HCT116 (cell line): ENCODE measurements around the gene NFIC. TPM values are rescaled to one million over a fixed set of nuclear protein-coding genes. Genes with fewer than 3 reads are reported as not detected.

Source experiments
- ATAC-seq: fragments of 200-7000 bp; cut with Tn5 transposase; 2 replicates; pipeline ENCODE4 v1.9.1; 2020; ENCODE audit warnings: mild to moderate bottlenecking, moderate library complexity
- BruUV-seq: library from RNA; stranded (reverse); fragments of 400-500 nt; replicated peaks from 2 replicates; lab custom pipeline; 2021; lab: Mats Ljungman, UMichigan
- CTCF ChIA-PET: fragments of 300-600 bp; sonication (Branson Sonifier 250); formaldehyde crosslinking; loops from one replicate; lab custom pipeline; 2021; ENCODE audit warnings: antibody characterized with exemption; lab: Charles Lee
- POLR2A ChIA-PET: fragments of 300-600, 350-600 bp; sonication (Branson Sonifier 250); formaldehyde crosslinking; loops from one replicate; lab custom pipeline; 2021; ENCODE audit warnings: antibody characterized with exemption; lab: Charles Lee
- RAD21 ChIA-PET, 2 experiments: fragments of 300-600 bp; sonication (Branson Sonifier 250); formaldehyde crosslinking; loops; one replicate each; lab custom pipeline; 2023; ENCODE audit warnings: low total read pairs in 2 of 2; ENCODE audit not compliant: uncharacterized antibody in 2 of 2, unreplicated experiment in 2 of 2, low non-redundant PET in 1 of 2; lab: Charles Lee
- DNase-seq: peaks from one replicate; pipeline ENCODE4 v3.0.0-alpha.2; 2010; ENCODE audit warnings: low read depth, low spot score
- H2AFZ ChIP-seq: fragments of 200-600 bp; shearing (Covaris generic), sonication (generic); 2 replicates; pipeline ENCODE4 v1.6.1; 2017; ENCODE audit warnings: low read depth, mixed run types, mixed read lengths, antibody characterized with exemption, low read length; ENCODE audit not compliant: poor library complexity, severe bottlenecking
- H3K27ac ChIP-seq: 2 replicates; pipeline ENCODE4 v1.5.1; 2012; ENCODE audit warnings: low read depth, low read length
- H3K27me3 ChIP-seq: fragments of 200-600 bp; sonication (generic); 2 replicates; pipeline ENCODE4 v1.6.1; 2016; ENCODE audit warnings: mixed run types, low read length, mixed read lengths; ENCODE audit not compliant: insufficient read depth
- H3K36me3 ChIP-seq, 2 experiments: fragments of 200-500 bp in 1 of 2; fragments of 200-600 bp in 1 of 2; sonication (Bioruptor generic) in 1 of 2; sonication (generic) in 1 of 2; 2 replicates each; pipeline versions ENCODE4 v1.5.1 to v1.6.1; 2014 to 2016; ENCODE audit warnings: low read length in 2 of 2, inconsistent platforms in 1 of 2, mixed read lengths in 1 of 2, mixed run types in 1 of 2; ENCODE audit not compliant: insufficient read depth in 2 of 2, control insufficient read depth in 1 of 2
- H3K4me1 ChIP-seq, 2 experiments: fragments of 200-600 bp in 1 of 2; sonication (generic) in 1 of 2; 2 replicates each; pipeline versions ENCODE4 v1.5.1 to v1.6.1; 2012 to 2017; ENCODE audit warnings: low read length in 2 of 2, inconsistent platforms in 1 of 2, mild to moderate bottlenecking in 1 of 2, mixed read lengths in 1 of 2, mixed run types in 1 of 2, moderate library complexity in 1 of 2; ENCODE audit not compliant: insufficient read depth in 2 of 2, control insufficient read depth in 1 of 2
- H3K4me2 ChIP-seq: fragments of 200-600 bp; sonication (generic); 2 replicates; pipeline ENCODE4 v1.6.1; 2017; ENCODE audit warnings: mixed run types, low read length, mixed read lengths
- H3K4me3 ChIP-seq, 2 experiments: fragments of 200-600 bp in 1 of 2; sonication (generic) in 1 of 2; replicated peaks in 1 of 2; 2 replicates each; pipeline ENCODE4 v1.5.1; 2011 to 2016; ENCODE audit warnings: low read length in 2 of 2, control low read depth in 1 of 2, low read depth in 1 of 2, mild to moderate bottlenecking in 1 of 2, mixed read lengths in 1 of 2, mixed run types in 1 of 2
- H3K79me2 ChIP-seq: fragments of 200-600 bp; sonication (generic); 2 replicates; pipeline ENCODE4 v1.6.1; 2017; ENCODE audit warnings: mild to moderate bottlenecking, mixed run types, low read length, moderate library complexity, mixed read lengths; ENCODE audit not compliant: insufficient read depth
- H3K9ac ChIP-seq: fragments of 200-600 bp; sonication (generic); 2 replicates; pipeline ENCODE4 v1.6.1; 2016; ENCODE audit warnings: low read length, mixed read lengths
- H3K9me2 ChIP-seq: fragments of 200-600 bp; sonication (generic), shearing (Covaris generic); 2 replicates; pipeline ENCODE4 v1.6.1; 2017; ENCODE audit warnings: mixed run types, mild to moderate bottlenecking, moderate library complexity; ENCODE audit not compliant: insufficient read depth
- H3K9me3 ChIP-seq, 2 experiments: fragments of 200-500 bp in 1 of 2; fragments of 200-600 bp in 1 of 2; sonication (Bioruptor generic) in 1 of 2; sonication (generic) in 1 of 2; 2 replicates each; pipeline ENCODE4 v1.6.1; 2014 to 2017; ENCODE audit warnings: low read length in 2 of 2, mixed read lengths in 2 of 2, inconsistent platforms in 1 of 2, low read depth in 1 of 2, mild to moderate bottlenecking in 1 of 2, mixed run types in 1 of 2, moderate library complexity in 1 of 2; ENCODE audit not compliant: control insufficient read depth in 1 of 2, insufficient read depth in 1 of 2
- H4K20me1 ChIP-seq: fragments of 200-600 bp; sonication (generic), shearing (Covaris generic); 2 replicates; pipeline ENCODE4 v1.6.1; 2017; ENCODE audit warnings: mixed run types, mild to moderate bottlenecking, moderate library complexity; ENCODE audit not compliant: insufficient read depth
- CBX3 ChIP-seq: IDR thresholded peaks from 2 replicates; pipeline ENCODE4 v1.6.1; 2012; ENCODE audit warnings: low read depth
- EGR1 ChIP-seq: IDR thresholded peaks from 2 replicates; pipeline ENCODE4 v1.6.1; 2012; ENCODE audit warnings: low read depth
- ELF1 ChIP-seq: IDR thresholded peaks from 2 replicates; pipeline ENCODE4 v1.6.1; 2012; ENCODE audit warnings: low read depth, borderline replicate concordance
- EZH2 ChIP-seq: fragments of 200-600 bp; sonication (generic); IDR thresholded peaks from 2 replicates; pipeline ENCODE4 v1.6.1; 2017; ENCODE audit warnings: antibody characterized with exemption, mixed run types
- EZH2phosphoT487 ChIP-seq: fragments of 200-600 bp; IDR thresholded peaks from 2 replicates; pipeline ENCODE4 v1.6.1; 2018; ENCODE audit warnings: antibody characterized with exemption, borderline replicate concordance
- POLR2A ChIP-seq: IDR thresholded peaks from 2 replicates; pipeline ENCODE4 v1.7.0; 2011; ENCODE audit warnings: borderline replicate concordance; ENCODE audit not compliant: insufficient read depth, insufficient read length; ENCODE audit errors: extremely low read depth
- POLR2AphosphoS5 ChIP-seq: IDR thresholded peaks from 2 replicates; pipeline ENCODE4 v1.6.1; 2011; ENCODE audit warnings: mild to moderate bottlenecking, low read depth, low read length, moderate library complexity
- SIN3A ChIP-seq: IDR thresholded peaks from 2 replicates; pipeline ENCODE4 v1.6.1; 2012; ENCODE audit warnings: low read depth
- SP1 ChIP-seq: IDR thresholded peaks from 2 replicates; pipeline ENCODE4 v1.6.1; 2012; ENCODE audit warnings: low read depth
- ZNF274 ChIP-seq: fragments of 200-500 bp; sonication (Bioruptor generic); IDR thresholded peaks from 2 replicates; pipeline ENCODE4 v1.6.1; 2014; ENCODE audit warnings: mild to moderate bottlenecking, low read depth, low read length, inconsistent platforms
- intact Hi-C: fragments of 100-400 bp; cut with micrococcal nuclease; formaldehyde crosslinking; loops from 2 replicates; pipeline ENCODE4 v1.10.0; 2022
- total RNA-seq: library from RNA; stranded (reverse); gene quantifications from one replicate; pipeline ENCODE4 v1.2.1, GENCODE V29; 2021; ENCODE audit not compliant: unreplicated experiment
- TF ChIP-seq, protein P1 (sequence below): IDR thresholded peaks from 2 replicates; pipeline ENCODE4 v1.6.1; 2012
- TF ChIP-seq, protein P2 (sequence below): IDR thresholded peaks from 2 replicates; pipeline ENCODE4 v1.6.1; 2012; ENCODE audit warnings: low read depth
- TF ChIP-seq, protein P3 (sequence below): IDR thresholded peaks from 2 replicates; pipeline ENCODE4 v1.6.1; 2012

Gene NFIC
- total RNA-seq, 1 experiment from 2014 or later = 116 TPM

DNA sequence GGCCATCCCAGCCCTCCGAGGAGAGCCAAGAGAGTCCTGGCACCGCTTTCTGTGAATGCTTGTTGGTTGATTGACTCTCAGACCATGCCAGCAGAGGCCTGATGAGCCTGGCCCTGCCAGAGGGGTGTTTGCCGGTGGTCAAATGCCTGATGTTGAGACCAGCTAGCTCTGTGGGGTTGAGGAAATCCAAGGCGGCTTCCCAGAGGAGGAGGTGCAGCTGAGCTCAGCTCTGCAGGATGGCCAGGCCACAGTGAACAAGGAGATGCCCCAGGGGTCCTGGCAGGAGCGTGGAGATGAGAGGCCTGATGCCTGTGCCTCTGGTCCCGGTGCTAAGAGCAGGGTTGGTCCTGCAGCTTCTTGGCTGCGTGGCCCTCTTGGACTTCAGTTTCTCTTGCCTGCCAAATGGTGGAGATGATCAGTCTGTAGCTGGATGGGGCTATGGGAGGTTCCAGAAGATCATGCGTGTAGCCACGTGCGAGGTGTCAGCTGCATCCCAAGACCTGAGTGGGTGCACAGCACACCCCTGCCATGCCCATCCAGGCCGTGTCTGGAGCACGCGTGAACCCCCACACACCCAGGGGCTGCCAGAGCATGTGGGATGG, 16.8 kb downstream of the NFIC start:
- Histone ChIP-seq H4K20me1 (no peaks in the 10 kb centered on the region), H3K4me2 (no peak overlapping the region), H3K79me2 (peaks cover 99% of the 10 kb centered on the region), H3K4me1 (peaks cover 35 to 61% of the 10 kb centered on the region in 2 experiments), H3K36me3 (peaks cover 5 to 11% of the 10 kb centered on the region in 2 experiments; a peak in 2 of 4 replicates), H2AFZ (no peak overlapping the region), H3K27ac (no peak overlapping the region; the same call in 1 of the 2 replicates), H3K9me2 (no peaks in the 10 kb centered on the region), H3K9me3 (no peaks in the 10 kb centered on the region), H3K27me3 (no peaks in the 10 kb centered on the region), H3K4me3 (no peak overlapping the region), H3K9ac (no peak overlapping the region)
- ChIA-PET RAD21 (no interaction called here), CTCF (no interaction called here), POLR2A (no interaction called here)
- TF ChIP-seq, protein P1, sequence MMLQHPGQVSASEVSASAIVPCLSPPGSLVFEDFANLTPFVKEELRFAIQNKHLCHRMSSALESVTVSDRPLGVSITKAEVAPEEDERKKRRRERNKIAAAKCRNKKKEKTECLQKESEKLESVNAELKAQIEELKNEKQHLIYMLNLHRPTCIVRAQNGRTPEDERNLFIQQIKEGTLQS = no peak
- TF ChIP-seq POLR2AphosphoS5 = 0 out of 2 replicates have a peak, but pooled peaks have one; percentile 10
- intact Hi-C loops = no loop called here
- no peak for DNase-seq
- BruUV-seq = no TSS peak
- no peak for ATAC-seq

DNA sequence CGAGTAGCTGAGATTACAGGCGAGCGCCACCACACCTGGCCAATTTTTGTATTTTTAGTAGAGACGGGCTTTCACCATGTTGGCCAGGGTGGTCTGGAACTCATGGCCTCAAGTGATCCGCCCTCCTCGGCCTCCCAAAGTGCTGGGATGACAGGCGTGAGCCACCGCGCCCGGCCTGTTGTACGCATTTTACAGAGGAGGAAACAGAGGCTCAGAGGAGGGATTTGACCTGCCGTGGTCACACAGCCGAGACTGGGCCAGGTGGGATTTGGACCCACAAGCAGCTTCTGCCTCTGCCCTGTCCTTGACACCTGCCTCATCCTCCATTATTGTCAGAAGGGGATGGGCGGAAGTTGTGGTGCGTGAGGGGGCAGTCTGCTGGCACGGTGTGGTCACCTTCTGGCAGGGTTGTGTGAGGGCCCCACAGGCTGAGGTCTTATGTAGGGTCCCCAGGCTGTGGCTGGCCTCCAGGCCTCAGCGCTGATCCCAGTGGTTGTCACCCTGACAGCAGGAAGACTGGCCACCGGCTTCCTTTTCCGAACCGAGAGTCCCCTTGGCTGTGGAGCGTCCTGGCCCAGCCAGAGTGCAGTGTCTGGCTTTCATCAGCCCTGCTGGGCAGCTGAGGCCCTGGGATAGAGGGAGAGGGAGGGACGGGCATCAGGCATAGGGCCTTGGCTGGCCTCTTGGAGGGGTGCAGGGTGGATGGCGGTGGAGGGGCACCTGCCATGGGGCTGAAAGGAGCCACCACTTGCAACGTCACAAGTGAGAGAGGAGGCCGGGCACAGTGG, 20.3 kb downstream of the NFIC start:
- peak overlapping the region; percentile 21; the same call in 1 of the 2 replicates for H3K4me2 ChIP-seq
- peak overlapping the region; percentile 65 for H3K27ac ChIP-seq
- DNase-seq (no peak), ATAC-seq (no peak)
- no peaks in the 10 kb centered on the region for H3K27me3 ChIP-seq
- no peaks in the 10 kb centered on the region for H3K9me3 ChIP-seq
- no peak overlapping the region for H3K4me3 ChIP-seq
- intact Hi-C loops = no loop called here
- RAD21 ChIA-PET = no interaction called here
- peaks cover 5 to 17% of the 10 kb centered on the region in 2 experiments; a peak in 2 of 4 replicates for H3K36me3 ChIP-seq
- no peaks in the 10 kb centered on the region for H3K9me2 ChIP-seq
- peaks cover 99% of the 10 kb centered on the region for H3K79me2 ChIP-seq
- no TSS peak for BruUV-seq
- CTCF ChIA-PET = no interaction called here
- peaks cover 44 to 62% of the 10 kb centered on the region in 2 experiments for H3K4me1 ChIP-seq
- H2AFZ ChIP-seq = no peak overlapping the region
- H3K9ac ChIP-seq = no peak overlapping the region
- POLR2A ChIA-PET = no interaction called here
- H4K20me1 ChIP-seq = peaks cover 10% of the 10 kb centered on the region; the same call in 1 of the 2 replicates
- TF ChIP-seq, protein P2, sequence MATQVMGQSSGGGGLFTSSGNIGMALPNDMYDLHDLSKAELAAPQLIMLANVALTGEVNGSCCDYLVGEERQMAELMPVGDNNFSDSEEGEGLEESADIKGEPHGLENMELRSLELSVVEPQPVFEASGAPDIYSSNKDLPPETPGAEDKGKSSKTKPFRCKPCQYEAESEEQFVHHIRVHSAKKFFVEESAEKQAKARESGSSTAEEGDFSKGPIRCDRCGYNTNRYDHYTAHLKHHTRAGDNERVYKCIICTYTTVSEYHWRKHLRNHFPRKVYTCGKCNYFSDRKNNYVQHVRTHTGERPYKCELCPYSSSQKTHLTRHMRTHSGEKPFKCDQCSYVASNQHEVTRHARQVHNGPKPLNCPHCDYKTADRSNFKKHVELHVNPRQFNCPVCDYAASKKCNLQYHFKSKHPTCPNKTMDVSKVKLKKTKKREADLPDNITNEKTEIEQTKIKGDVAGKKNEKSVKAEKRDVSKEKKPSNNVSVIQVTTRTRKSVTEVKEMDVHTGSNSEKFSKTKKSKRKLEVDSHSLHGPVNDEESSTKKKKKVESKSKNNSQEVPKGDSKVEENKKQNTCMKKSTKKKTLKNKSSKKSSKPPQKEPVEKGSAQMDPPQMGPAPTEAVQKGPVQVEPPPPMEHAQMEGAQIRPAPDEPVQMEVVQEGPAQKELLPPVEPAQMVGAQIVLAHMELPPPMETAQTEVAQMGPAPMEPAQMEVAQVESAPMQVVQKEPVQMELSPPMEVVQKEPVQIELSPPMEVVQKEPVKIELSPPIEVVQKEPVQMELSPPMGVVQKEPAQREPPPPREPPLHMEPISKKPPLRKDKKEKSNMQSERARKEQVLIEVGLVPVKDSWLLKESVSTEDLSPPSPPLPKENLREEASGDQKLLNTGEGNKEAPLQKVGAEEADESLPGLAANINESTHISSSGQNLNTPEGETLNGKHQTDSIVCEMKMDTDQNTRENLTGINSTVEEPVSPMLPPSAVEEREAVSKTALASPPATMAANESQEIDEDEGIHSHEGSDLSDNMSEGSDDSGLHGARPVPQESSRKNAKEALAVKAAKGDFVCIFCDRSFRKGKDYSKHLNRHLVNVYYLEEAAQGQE = no peak
- no peak for TF ChIP-seq ELF1
- TF ChIP-seq EGR1 = no peak
- TF ChIP-seq POLR2AphosphoS5 = no peak
- no peak for TF ChIP-seq EZH2phosphoT487
- TF ChIP-seq, protein P3, sequence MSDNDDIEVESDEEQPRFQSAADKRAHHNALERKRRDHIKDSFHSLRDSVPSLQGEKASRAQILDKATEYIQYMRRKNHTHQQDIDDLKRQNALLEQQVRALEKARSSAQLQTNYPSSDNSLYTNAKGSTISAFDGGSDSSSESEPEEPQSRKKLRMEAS = no peak
- TF ChIP-seq SIN3A = no peak
- no peak for TF ChIP-seq SP1
- no peak for TF ChIP-seq POLR2A
- no peak for TF ChIP-seq EZH2
- no peak for TF ChIP-seq CBX3
- no peak for TF ChIP-seq ZNF274
